ENCODE results near the gene IFNK.

Gene IFNK

DNA sequence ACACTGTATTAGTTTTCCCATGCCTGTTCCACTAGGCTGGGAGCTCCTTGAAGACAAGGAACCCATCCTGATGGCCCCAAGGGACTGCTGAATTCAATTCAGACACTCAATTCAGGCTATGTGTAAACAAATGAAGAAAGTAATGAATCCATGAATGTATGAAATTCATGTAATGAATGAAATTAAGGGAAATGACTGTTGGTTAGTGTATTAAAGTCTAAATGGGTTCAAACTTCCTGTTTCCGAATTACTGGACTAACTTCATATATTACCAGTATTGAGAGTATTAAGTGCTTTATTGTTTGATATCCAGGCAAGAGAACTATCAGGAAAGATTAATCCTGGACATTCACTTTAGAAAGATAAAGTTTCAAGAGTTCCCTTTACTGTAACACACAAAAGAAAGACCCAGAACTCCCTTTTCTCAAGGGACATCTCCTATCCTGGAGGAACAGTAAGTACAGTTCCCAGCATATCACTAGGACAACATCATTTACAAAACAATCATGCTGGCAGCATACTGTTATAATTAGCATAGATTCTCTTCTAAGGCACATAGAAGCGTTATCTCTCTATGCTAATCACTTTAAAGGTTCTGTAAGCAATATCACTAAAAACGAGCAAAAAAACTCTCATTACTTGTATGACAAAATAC, 28.5 kb upstream of the IFNK start:
- no peaks in the 10 kb centered on the region for H3K36me3 ChIP-seq (ENCODE audit: low read length)
- no peak overlapping the region for H3K4me3 ChIP-seq (ENCODE audit: insufficient read depth, low read length, poor library complexity, severe bottlenecking)
- no peak overlapping the region for H3K9ac ChIP-seq (ENCODE audit: low read length)
- no peak overlapping the region for H3K4me2 ChIP-seq (ENCODE audit: low read depth, low read length, poor library complexity, severe bottlenecking)
- no peaks in the 10 kb centered on the region for H3K27me3 ChIP-seq (ENCODE audit: low read length)
- no peak overlapping the region for H2AFZ ChIP-seq (ENCODE audit: low read depth, low read length, severe bottlenecking)
- H3F3A ChIP-seq (ENCODE audit: insufficient read depth), result no peaks in the 10 kb centered on the region
- H3K79me2 ChIP-seq (ENCODE audit: insufficient read depth, low read length), result no peaks in the 10 kb centered on the region
- H3K27ac ChIP-seq (ENCODE audit: low read depth, low read length), result no peak overlapping the region
- no peaks in the 10 kb centered on the region for H3K9me2 ChIP-seq (replicated peaks; ENCODE audit: insufficient read depth, low read length)
- H3K9me3 ChIP-seq (ENCODE audit: insufficient read depth, low read length), result 0 out of 2 replicates have a peak, but pooled peaks cover 4% of the 10 kb centered on the region
- no peaks in the 10 kb centered on the region for H4K20me1 ChIP-seq (ENCODE audit: low read depth, low read length)
- no peak for TF ChIP-seq EZH2phosphoT487 (conservative IDR thresholded peaks at IDR 0.05; ENCODE audit: low read length)
- TF ChIP-seq, protein P1, sequence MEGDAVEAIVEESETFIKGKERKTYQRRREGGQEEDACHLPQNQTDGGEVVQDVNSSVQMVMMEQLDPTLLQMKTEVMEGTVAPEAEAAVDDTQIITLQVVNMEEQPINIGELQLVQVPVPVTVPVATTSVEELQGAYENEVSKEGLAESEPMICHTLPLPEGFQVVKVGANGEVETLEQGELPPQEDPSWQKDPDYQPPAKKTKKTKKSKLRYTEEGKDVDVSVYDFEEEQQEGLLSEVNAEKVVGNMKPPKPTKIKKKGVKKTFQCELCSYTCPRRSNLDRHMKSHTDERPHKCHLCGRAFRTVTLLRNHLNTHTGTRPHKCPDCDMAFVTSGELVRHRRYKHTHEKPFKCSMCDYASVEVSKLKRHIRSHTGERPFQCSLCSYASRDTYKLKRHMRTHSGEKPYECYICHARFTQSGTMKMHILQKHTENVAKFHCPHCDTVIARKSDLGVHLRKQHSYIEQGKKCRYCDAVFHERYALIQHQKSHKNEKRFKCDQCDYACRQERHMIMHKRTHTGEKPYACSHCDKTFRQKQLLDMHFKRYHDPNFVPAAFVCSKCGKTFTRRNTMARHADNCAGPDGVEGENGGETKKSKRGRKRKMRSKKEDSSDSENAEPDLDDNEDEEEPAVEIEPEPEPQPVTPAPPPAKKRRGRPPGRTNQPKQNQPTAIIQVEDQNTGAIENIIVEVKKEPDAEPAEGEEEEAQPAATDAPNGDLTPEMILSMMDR (IDR thresholded peaks at IDR 0.05; ENCODE audit: insufficient read depth, low read length, poor library complexity, severe bottlenecking), result no peak

DNA sequence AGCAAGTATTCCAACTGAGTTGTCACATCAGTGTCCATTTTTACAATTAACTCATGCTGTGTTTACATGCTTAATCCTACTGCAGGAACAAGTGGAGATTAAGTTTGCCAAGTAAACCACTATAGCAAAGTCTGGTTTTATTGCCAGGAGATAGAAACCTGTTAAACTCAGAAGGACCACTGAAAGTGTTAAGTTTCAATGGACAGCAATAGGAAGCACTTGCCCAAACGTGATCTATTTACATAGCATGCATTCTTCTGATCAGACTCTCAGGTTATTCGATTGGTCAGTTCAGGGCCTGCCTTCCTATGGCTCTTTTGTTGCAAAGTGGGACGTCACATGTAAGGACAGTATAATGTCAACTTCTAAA, 28.0 kb upstream of the IFNK start:
- H4K20me1 ChIP-seq (ENCODE audit: low read depth, low read length), result no peaks in the 10 kb centered on the region
- H3K4me2 ChIP-seq (ENCODE audit: low read depth, low read length, poor library complexity, severe bottlenecking), result no peak overlapping the region
- no peak overlapping the region for H2AFZ ChIP-seq (ENCODE audit: low read depth, low read length, severe bottlenecking)
- no peaks in the 10 kb centered on the region for H3K79me2 ChIP-seq (ENCODE audit: insufficient read depth, low read length)
- TF ChIP-seq, protein P1 (IDR thresholded peaks at IDR 0.05; ENCODE audit: insufficient read depth, low read length, poor library complexity, severe bottlenecking), result no peak
- TF ChIP-seq EZH2phosphoT487 (conservative IDR thresholded peaks at IDR 0.05; ENCODE audit: low read length), result no peak
- H3K36me3 ChIP-seq (ENCODE audit: low read length), result no peaks in the 10 kb centered on the region
- H3K27me3 ChIP-seq (ENCODE audit: low read length), result no peaks in the 10 kb centered on the region
- H3K27ac ChIP-seq (ENCODE audit: low read depth, low read length), result no peak overlapping the region
- H3K9me3 ChIP-seq (ENCODE audit: insufficient read depth, low read length), result 0 out of 2 replicates have a peak, but pooled peaks cover 4% of the 10 kb centered on the region
- H3F3A ChIP-seq (ENCODE audit: insufficient read depth), result no peaks in the 10 kb centered on the region
- H3K9ac ChIP-seq (ENCODE audit: low read length), result no peak overlapping the region
- H3K9me2 ChIP-seq (replicated peaks; ENCODE audit: insufficient read depth, low read length), result no peaks in the 10 kb centered on the region
- no peak overlapping the region for H3K4me3 ChIP-seq (ENCODE audit: insufficient read depth, low read length, poor library complexity, severe bottlenecking)

DNA sequence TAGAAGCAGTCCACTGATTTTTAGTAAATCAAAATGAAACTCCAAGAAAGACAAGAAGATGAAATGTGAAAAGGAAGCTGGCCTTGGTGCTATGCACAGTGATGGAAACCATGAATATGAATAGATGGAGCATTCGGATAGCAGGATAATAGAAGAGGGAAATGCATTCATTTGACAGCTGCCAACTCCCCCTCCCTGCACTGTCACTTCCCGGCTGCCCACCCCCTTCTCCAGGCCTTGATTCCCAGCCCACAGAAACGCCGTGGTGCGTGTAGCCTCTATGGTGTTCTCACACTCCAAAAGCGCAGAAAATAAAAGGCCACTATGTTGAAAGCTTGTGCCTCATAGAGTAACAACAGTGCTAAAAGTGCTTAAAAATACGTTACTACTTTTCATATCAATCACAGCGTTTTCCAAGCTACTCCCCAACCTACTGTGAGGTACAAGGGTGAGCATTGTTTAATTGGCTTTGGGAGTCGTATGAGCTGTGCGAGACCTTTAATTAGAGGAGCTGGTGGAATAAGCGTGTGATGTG, 26.1 kb upstream of the IFNK start:
- Histone ChIP-seq H3K9me2 (replicated peaks; ENCODE audit: insufficient read depth, low read length) (no peaks in the 10 kb centered on the region), H2AFZ (ENCODE audit: low read depth, low read length, severe bottlenecking) (no peak overlapping the region), H3K9me3 (ENCODE audit: insufficient read depth, low read length) (0 out of 2 replicates have a peak, but pooled peaks cover 4% of the 10 kb centered on the region), H3K4me3 (ENCODE audit: insufficient read depth, low read length, poor library complexity, severe bottlenecking) (no peak overlapping the region), H3K9ac (ENCODE audit: low read length) (no peak overlapping the region), H3K36me3 (ENCODE audit: low read length) (no peaks in the 10 kb centered on the region), H3K79me2 (ENCODE audit: insufficient read depth, low read length) (no peaks in the 10 kb centered on the region), H4K20me1 (ENCODE audit: low read depth, low read length) (no peaks in the 10 kb centered on the region), H3F3A (ENCODE audit: insufficient read depth) (no peaks in the 10 kb centered on the region), H3K27me3 (ENCODE audit: low read length) (no peaks in the 10 kb centered on the region), H3K4me2 (ENCODE audit: low read depth, low read length, poor library complexity, severe bottlenecking) (no peak overlapping the region), H3K27ac (ENCODE audit: low read depth, low read length) (no peak overlapping the region)
- TF ChIP-seq EZH2phosphoT487 (conservative IDR thresholded peaks at IDR 0.05; ENCODE audit: low read length), result no peak
- TF ChIP-seq, protein P1 (IDR thresholded peaks at IDR 0.05; ENCODE audit: insufficient read depth, low read length, poor library complexity, severe bottlenecking), result no peak

All from SU-DHL-6 (cell line).